ENCODE data around the gene COX20. TPM values are rescaled to one million over a fixed set of nuclear protein-coding genes. Genes with fewer than 3 reads are reported as not detected.

The COX20 gene
- polyA plus RNA-seq, 2 of the 4 experiments (the other 2 are of a cell fraction), result 65.4 to 74.6 TPM

DNA sequence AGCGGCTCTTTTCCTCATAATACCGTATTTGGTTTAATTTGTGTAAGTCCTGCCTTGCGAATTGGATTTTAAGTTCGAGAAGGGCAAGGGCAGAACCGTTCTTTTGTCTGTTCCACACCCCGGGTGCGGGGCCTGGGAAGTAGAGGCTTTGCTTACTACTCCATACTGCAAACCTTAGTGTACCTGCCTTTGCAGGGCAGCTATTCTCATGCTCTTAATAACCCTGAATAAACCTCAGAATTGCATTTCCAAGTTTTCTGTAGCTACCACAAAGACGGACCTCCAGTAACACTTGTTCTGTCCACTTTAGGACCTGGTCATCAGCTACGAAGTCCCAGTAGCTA lies 29.5 kb downstream of the COX20 start:
- TF ChIP-seq CHD4 (IDR thresholded peaks at IDR 0.05; ENCODE audit: borderline replicate concordance), result no peak
- TF ChIP-seq RAD21 (conservative IDR thresholded peaks at IDR 0.05 in 1 of 2, IDR thresholded peaks at IDR 0.05 in 1 of 2), result 0 out of 5 replicates have a peak, but pooled peaks of 1 of the 2 experiments have one; percentile 1
- TF ChIP-seq PHF8 (IDR thresholded peaks at IDR 0.05; ENCODE audit: borderline replicate concordance, low read depth), result 0 out of 2 replicates have a peak, but pooled peaks have one; percentile 0
- ATAC-seq (peak; percentile 20 to 51; a peak in 4 of 6 replicates), FAIRE-seq (no peak), DNase-seq (ENCODE audit: low read depth in 1 of 2, low spot score in 1 of 2) (peak; percentile 26 to 59)
- ChIA-PET POLR2A (interaction anchor here (0.6 to 5.5 kb wide), 10 partner anchors 9 to 178 kb away, joined by 3 to 102 read pairs (median 6); partner anchors contain the start of gene COX20), CTCF (interaction anchor here (1.0 to 2.5 kb wide), 7 partner anchors 11 to 178 kb away, joined by 3 to 7 read pairs (median 4); no protein-coding TSS in a partner anchor)
- peak overlapping the region; percentile 96 to 100 for H3K27ac ChIP-seq
- peaks cover 31% of the 10 kb centered on the region for H3K4me1 ChIP-seq
- H3K9me3 ChIP-seq, result no peaks in the 10 kb centered on the region
- H3K4me2 ChIP-seq, result peak overlapping the region; percentile 97
- H3K4me3 ChIP-seq, result peak overlapping the region; percentile 100
- WGBS (ENCODE audit: missing lambda C conversion rate), result 6% methylated on average over 9 of the region's 9 CpGs

DNA sequence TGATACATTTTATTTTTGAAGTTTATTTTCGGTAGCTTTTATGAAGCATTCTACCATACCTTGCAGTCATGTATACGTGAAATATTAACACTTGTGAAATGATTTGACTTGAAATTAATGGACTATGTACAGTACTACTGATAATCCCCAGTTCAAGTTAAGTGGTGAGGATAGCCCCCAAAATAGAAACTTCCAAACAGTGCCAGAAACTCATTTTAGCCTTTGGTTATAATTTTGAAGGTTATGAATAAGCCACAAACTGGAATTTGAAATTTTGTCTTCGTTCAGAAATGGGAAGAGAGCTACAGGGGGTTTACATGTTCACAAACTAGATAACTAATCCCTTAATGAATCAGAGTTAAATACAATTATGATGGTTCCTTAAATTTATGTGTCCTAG lies 30.4 kb downstream of the COX20 start:
- FAIRE-seq, result no peak
- peak overlapping the region; percentile 96 to 100; a peak in 5 of 6 replicates for H3K27ac ChIP-seq
- CTCF ChIA-PET, result interaction anchor here (0.6 to 2.5 kb wide), 7 partner anchors 12 to 190 kb away, joined by 3 to 7 read pairs (median 3); no protein-coding TSS in a partner anchor
- H3K4me3 ChIP-seq, result no peak overlapping the region
- POLR2A ChIA-PET, result interaction anchor here (0.6 to 5.5 kb wide), 7 partner anchors 10 to 104 kb away, joined by 3 to 102 read pairs (median 4); a partner anchor contains a TSS
- no peaks in the 10 kb centered on the region for H3K9me3 ChIP-seq
- no peak for ATAC-seq
- peaks cover 23% of the 10 kb centered on the region for H3K4me1 ChIP-seq
- TF ChIP-seq, protein P1, sequence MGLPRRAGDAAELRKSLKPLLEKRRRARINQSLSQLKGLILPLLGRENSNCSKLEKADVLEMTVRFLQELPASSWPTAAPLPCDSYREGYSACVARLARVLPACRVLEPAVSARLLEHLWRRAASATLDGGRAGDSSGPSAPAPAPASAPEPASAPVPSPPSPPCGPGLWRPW (IDR thresholded peaks at IDR 0.05), result no peak
- no peak for TF ChIP-seq MAZ (IDR thresholded peaks at IDR 0.05; ENCODE audit: borderline replicate concordance, low read depth, low read length)
- no peak for TF ChIP-seq HDAC2 (IDR thresholded peaks at IDR 0.05)
- TF ChIP-seq HOXB13 (CRISPR knock-in tag; IDR thresholded peaks at IDR 0.05; ENCODE audit: low read depth), result no peak
- TF ChIP-seq, protein P2, sequence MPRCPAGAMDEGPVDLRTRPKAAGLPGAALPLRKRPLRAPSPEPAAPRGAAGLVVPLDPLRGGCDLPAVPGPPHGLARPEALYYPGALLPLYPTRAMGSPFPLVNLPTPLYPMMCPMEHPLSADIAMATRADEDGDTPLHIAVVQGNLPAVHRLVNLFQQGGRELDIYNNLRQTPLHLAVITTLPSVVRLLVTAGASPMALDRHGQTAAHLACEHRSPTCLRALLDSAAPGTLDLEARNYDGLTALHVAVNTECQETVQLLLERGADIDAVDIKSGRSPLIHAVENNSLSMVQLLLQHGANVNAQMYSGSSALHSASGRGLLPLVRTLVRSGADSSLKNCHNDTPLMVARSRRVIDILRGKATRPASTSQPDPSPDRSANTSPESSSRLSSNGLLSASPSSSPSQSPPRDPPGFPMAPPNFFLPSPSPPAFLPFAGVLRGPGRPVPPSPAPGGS (IDR thresholded peaks at IDR 0.05), result no peak
- TF ChIP-seq, protein P3, sequence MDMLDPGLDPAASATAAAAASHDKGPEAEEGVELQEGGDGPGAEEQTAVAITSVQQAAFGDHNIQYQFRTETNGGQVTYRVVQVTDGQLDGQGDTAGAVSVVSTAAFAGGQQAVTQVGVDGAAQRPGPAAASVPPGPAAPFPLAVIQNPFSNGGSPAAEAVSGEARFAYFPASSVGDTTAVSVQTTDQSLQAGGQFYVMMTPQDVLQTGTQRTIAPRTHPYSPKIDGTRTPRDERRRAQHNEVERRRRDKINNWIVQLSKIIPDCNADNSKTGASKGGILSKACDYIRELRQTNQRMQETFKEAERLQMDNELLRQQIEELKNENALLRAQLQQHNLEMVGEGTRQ (IDR thresholded peaks at IDR 0.05), result no peak
- no peak for TF ChIP-seq NFE2L2 (conservative IDR thresholded peaks at IDR 0.05; ENCODE audit: low read length)
- TF ChIP-seq CHD4 (IDR thresholded peaks at IDR 0.05; ENCODE audit: borderline replicate concordance), result no peak
- peak overlapping the region; percentile 97 for H3K4me2 ChIP-seq
- DNase-seq (ENCODE audit: low read depth in 1 of 2, low spot score in 1 of 2), result no peak
- 66% methylated on average over 3 of the region's 3 CpGs for WGBS (ENCODE audit: missing lambda C conversion rate)

DNA sequence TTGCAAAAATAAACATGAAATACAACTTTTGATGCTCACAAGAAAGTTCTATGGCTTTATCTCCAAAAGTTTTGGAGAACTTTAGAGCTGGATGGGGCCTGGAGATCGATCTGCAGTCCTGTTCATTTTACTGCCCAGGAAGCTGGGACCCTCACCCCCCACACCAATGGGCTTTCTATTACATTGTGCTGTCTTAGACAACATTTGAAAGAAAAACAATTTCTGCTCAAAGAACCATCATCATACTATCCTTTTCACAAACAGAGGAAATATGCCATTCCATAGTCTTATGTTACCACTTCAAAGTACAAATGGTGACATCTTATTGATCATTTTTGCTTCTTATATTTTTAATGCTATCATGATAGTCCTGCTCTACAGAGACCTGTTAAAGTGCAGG lies 30.9 kb downstream of the COX20 start:
- Histone ChIP-seq H3K27ac (peak overlapping the region in 1 of 2 experiments; percentile 51; a peak in 1 of 6 replicates), H3K4me3 (no peak overlapping the region), H3K4me2 (peak overlapping the region; percentile 97; the same call in 2 of the 3 replicates), H3K4me1 (peaks cover 17% of the 10 kb centered on the region), H3K9me3 (no peaks in the 10 kb centered on the region)
- CTCF ChIA-PET, result interaction anchor here (0.6 to 1.2 kb wide), 4 partner anchors 12 to 190 kb away, joined by 3 to 4 read pairs (median 3); no protein-coding TSS in a partner anchor
- ATAC-seq (no peak), DNase-seq (ENCODE audit: low read depth in 1 of 2, low spot score in 1 of 2) (no peak), FAIRE-seq (no peak)
- POLR2A ChIA-PET, result interaction anchor here (0.6 to 4.6 kb wide), 2 partner anchors 32 to 98 kb away, joined by 3 to 38 read pairs; no protein-coding TSS in a partner anchor
- 85% methylated on average over 1 of the region's 1 CpG for WGBS (ENCODE audit: missing lambda C conversion rate)
- TF ChIP-seq HOXA7 (CRISPR knock-in tag; IDR thresholded peaks at IDR 0.05) (no peak), GATA3 (IDR thresholded peaks at IDR 0.05; ENCODE audit: borderline replicate concordance) (no peak), HDAC2 (IDR thresholded peaks at IDR 0.05) (no peak), EHMT2 (IDR thresholded peaks at IDR 0.05; ENCODE audit: low read depth) (no peak), HOXB5 (CRISPR knock-in tag; IDR thresholded peaks at IDR 0.05) (no peak), BHLHE40 (IDR thresholded peaks at IDR 0.05; ENCODE audit: low read depth, low read length) (no peak), POLR2A (IDR thresholded peaks at IDR 0.05; ENCODE audit: low read length) (no peak), FOSB (CRISPR knock-in tag; IDR thresholded peaks at IDR 0.05) (no peak), SMC3 (IDR thresholded peaks at IDR 0.05) (no peak), MAZ (IDR thresholded peaks at IDR 0.05; ENCODE audit: borderline replicate concordance, low read depth, low read length) (no peak), CHD2 (IDR thresholded peaks at IDR 0.05; ENCODE audit: low read length, partially characterized antibody) (no peak)
- TF ChIP-seq, protein P4, sequence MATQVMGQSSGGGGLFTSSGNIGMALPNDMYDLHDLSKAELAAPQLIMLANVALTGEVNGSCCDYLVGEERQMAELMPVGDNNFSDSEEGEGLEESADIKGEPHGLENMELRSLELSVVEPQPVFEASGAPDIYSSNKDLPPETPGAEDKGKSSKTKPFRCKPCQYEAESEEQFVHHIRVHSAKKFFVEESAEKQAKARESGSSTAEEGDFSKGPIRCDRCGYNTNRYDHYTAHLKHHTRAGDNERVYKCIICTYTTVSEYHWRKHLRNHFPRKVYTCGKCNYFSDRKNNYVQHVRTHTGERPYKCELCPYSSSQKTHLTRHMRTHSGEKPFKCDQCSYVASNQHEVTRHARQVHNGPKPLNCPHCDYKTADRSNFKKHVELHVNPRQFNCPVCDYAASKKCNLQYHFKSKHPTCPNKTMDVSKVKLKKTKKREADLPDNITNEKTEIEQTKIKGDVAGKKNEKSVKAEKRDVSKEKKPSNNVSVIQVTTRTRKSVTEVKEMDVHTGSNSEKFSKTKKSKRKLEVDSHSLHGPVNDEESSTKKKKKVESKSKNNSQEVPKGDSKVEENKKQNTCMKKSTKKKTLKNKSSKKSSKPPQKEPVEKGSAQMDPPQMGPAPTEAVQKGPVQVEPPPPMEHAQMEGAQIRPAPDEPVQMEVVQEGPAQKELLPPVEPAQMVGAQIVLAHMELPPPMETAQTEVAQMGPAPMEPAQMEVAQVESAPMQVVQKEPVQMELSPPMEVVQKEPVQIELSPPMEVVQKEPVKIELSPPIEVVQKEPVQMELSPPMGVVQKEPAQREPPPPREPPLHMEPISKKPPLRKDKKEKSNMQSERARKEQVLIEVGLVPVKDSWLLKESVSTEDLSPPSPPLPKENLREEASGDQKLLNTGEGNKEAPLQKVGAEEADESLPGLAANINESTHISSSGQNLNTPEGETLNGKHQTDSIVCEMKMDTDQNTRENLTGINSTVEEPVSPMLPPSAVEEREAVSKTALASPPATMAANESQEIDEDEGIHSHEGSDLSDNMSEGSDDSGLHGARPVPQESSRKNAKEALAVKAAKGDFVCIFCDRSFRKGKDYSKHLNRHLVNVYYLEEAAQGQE (IDR thresholded peaks at IDR 0.05), result no peak
- TF ChIP-seq, protein P5, sequence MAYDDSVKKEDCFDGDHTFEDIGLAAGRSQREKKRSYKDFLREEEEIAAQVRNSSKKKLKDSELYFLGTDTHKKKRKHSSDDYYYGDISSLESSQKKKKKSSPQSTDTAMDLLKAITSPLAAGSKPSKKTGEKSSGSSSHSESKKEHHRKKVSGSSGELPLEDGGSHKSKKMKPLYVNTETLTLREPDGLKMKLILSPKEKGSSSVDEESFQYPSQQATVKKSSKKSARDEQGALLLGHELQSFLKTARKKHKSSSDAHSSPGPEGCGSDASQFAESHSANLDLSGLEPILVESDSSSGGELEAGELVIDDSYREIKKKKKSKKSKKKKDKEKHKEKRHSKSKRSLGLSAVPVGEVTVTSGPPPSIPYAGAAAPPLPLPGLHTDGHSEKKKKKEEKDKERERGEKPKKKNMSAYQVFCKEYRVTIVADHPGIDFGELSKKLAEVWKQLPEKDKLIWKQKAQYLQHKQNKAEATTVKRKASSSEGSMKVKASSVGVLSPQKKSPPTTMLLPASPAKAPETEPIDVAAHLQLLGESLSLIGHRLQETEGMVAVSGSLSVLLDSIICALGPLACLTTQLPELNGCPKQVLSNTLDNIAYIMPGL (CRISPR knock-in tag; IDR thresholded peaks at IDR 0.05; ENCODE audit: borderline replicate concordance), result no peak

All from A549 (cell line).